ENCODE measurements around the gene STK32A.

Gene STK32A

GRCh38 chr5:147341345-147341744 lies 106.5 kb downstream of the STK32A start:
- Histone ChIP-seq H3K36me3 (ENCODE audit: control insufficient read depth, low read length) (no peaks in the 10 kb centered on the region), H3K4me2 (ENCODE audit: low read length) (no peak overlapping the region), H4K20me1 (ENCODE audit: control insufficient read depth, insufficient read depth, low read depth, low read length) (no peaks in the 10 kb centered on the region), H3F3A (ENCODE audit: control insufficient read depth, insufficient read depth) (no peaks in the 10 kb centered on the region), H3K4me3 (ENCODE audit: low read length) (no peak overlapping the region), H3K4me1 (ENCODE audit: control insufficient read depth, low read length) (no peaks in the 10 kb centered on the region), H3K79me2 (ENCODE audit: control insufficient read depth, low read length) (no peaks in the 10 kb centered on the region), H3K9me2 (replicated peaks; ENCODE audit: control insufficient read depth, low read length) (no peaks in the 10 kb centered on the region), H3K27me3 (ENCODE audit: control insufficient read depth, low read length) (0 out of 2 replicates have a peak, but pooled peaks cover 2% of the 10 kb centered on the region), H3K9me3 (ENCODE audit: control insufficient read depth, insufficient read depth, low read length) (no peaks in the 10 kb centered on the region), H3K27ac (ENCODE audit: low read depth, low read length) (no peak overlapping the region)
- TF ChIP-seq, protein P1, sequence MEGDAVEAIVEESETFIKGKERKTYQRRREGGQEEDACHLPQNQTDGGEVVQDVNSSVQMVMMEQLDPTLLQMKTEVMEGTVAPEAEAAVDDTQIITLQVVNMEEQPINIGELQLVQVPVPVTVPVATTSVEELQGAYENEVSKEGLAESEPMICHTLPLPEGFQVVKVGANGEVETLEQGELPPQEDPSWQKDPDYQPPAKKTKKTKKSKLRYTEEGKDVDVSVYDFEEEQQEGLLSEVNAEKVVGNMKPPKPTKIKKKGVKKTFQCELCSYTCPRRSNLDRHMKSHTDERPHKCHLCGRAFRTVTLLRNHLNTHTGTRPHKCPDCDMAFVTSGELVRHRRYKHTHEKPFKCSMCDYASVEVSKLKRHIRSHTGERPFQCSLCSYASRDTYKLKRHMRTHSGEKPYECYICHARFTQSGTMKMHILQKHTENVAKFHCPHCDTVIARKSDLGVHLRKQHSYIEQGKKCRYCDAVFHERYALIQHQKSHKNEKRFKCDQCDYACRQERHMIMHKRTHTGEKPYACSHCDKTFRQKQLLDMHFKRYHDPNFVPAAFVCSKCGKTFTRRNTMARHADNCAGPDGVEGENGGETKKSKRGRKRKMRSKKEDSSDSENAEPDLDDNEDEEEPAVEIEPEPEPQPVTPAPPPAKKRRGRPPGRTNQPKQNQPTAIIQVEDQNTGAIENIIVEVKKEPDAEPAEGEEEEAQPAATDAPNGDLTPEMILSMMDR (IDR thresholded peaks at IDR 0.05; ENCODE audit: low read depth, low read length, poor library complexity, severe bottlenecking) = no peak
- no peak for TF ChIP-seq EZH2phosphoT487 (IDR thresholded peaks at IDR 0.05; ENCODE audit: borderline replicate concordance, low read length)

- Histone ChIP-seq H3K4me2 (ENCODE audit: low read length) (no peak overlapping the region), H3K9me2 (replicated peaks; ENCODE audit: control insufficient read depth, low read length) (no peaks in the 10 kb centered on the region), H3K4me1 (ENCODE audit: control insufficient read depth, low read length) (no peaks in the 10 kb centered on the region), H4K20me1 (ENCODE audit: control insufficient read depth, insufficient read depth, low read depth, low read length) (no peaks in the 10 kb centered on the region), H3K36me3 (ENCODE audit: control insufficient read depth, low read length) (no peaks in the 10 kb centered on the region), H3K27ac (ENCODE audit: low read depth, low read length) (no peak overlapping the region), H3K4me3 (ENCODE audit: low read length) (no peak overlapping the region), H3F3A (ENCODE audit: control insufficient read depth, insufficient read depth) (no peaks in the 10 kb centered on the region), H3K9me3 (ENCODE audit: control insufficient read depth, insufficient read depth, low read length) (no peaks in the 10 kb centered on the region), H3K79me2 (ENCODE audit: control insufficient read depth, low read length) (no peaks in the 10 kb centered on the region), H3K27me3 (ENCODE audit: control insufficient read depth, low read length) (0 out of 2 replicates have a peak, but pooled peaks cover 2% of the 10 kb centered on the region)
- TF ChIP-seq EZH2phosphoT487 (IDR thresholded peaks at IDR 0.05; ENCODE audit: borderline replicate concordance, low read length) = no peak
Observed at GRCh38 chr5:147344861-147345260, 110.0 kb downstream of the STK32A start.

DNA sequence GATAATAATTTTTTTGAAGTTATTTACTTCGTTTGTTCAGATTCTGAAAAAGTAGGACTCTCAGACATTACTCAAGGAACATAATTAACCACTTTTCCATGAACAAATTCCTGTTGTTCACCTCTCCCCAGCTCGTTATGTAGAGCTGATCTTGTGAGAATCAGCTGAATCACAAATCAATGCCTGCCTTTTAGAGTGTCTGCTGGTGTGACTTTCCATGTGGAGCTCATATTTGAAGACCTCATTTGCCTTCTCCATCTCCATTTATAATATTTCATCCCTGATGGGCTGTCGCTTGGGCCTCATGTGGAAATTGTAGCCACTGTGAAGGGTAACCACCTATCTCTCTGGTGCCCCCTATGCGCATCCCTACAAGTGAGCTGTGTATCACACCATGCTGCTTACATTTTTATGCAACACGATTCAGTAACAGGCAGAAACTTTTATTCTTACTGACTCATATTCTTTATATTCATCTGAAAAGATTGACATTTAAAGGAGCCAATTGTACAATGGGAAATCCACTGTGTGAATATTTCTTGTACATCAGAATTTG lies 111.3 kb downstream of the STK32A start:
- no peaks in the 10 kb centered on the region for H3K9me2 ChIP-seq (replicated peaks; ENCODE audit: control insufficient read depth, low read length)
- no peak overlapping the region for H3K4me2 ChIP-seq (ENCODE audit: low read length)

DNA sequence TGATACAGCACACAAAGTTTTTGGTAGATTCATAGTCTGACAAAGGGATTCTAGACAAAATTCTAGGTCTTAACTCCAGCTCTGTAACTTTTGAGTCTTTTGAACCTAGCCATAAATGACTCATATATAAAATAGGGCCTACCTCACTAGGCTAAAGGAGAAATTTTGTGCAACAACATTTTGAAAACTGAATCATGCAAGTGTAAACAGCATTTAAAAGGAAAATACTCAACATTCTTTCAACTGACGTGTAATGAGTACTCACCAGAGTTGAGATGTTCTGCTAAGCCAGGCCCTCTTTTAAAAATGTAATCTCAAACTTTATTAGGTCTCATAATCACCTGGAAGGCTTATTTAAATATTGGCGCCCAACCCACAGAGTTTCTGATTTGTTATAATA lies 113.2 kb downstream of the STK32A start:
- Histone ChIP-seq H3K9me2 (replicated peaks; ENCODE audit: control insufficient read depth, low read length) (no peaks in the 10 kb centered on the region), H4K20me1 (ENCODE audit: control insufficient read depth, insufficient read depth, low read depth, low read length) (no peaks in the 10 kb centered on the region), H3K27ac (ENCODE audit: low read depth, low read length) (no peak overlapping the region), H3K79me2 (ENCODE audit: control insufficient read depth, low read length) (no peaks in the 10 kb centered on the region), H3K4me2 (ENCODE audit: low read length) (no peak overlapping the region), H3K4me3 (ENCODE audit: low read length) (no peak overlapping the region), H3K9me3 (ENCODE audit: control insufficient read depth, insufficient read depth, low read length) (no peaks in the 10 kb centered on the region), H3K36me3 (ENCODE audit: control insufficient read depth, low read length) (no peaks in the 10 kb centered on the region), H3F3A (ENCODE audit: control insufficient read depth, insufficient read depth) (no peaks in the 10 kb centered on the region), H3K4me1 (ENCODE audit: control insufficient read depth, low read length) (no peaks in the 10 kb centered on the region), H3K27me3 (ENCODE audit: control insufficient read depth, low read length) (no peaks in the 10 kb centered on the region)
- TF ChIP-seq, protein P1 (IDR thresholded peaks at IDR 0.05; ENCODE audit: low read depth, low read length, poor library complexity, severe bottlenecking) = no peak
- no peak for TF ChIP-seq EZH2phosphoT487 (IDR thresholded peaks at IDR 0.05; ENCODE audit: borderline replicate concordance, low read length)

More for the DNA sequence above, 111.3 kb downstream of the STK32A start:
- no peak overlapping the region for H3K4me3 ChIP-seq (ENCODE audit: low read length)
- no peaks in the 10 kb centered on the region for H3K4me1 ChIP-seq (ENCODE audit: control insufficient read depth, low read length)
- no peaks in the 10 kb centered on the region for H4K20me1 ChIP-seq (ENCODE audit: control insufficient read depth, insufficient read depth, low read depth, low read length)
- H3K9me3 ChIP-seq (ENCODE audit: control insufficient read depth, insufficient read depth, low read length) = no peaks in the 10 kb centered on the region
- no peak overlapping the region for H3K27ac ChIP-seq (ENCODE audit: low read depth, low read length)
- 0 out of 2 replicates have a peak, but pooled peaks cover 2% of the 10 kb centered on the region for H3K27me3 ChIP-seq (ENCODE audit: control insufficient read depth, low read length)
- no peaks in the 10 kb centered on the region for H3K79me2 ChIP-seq (ENCODE audit: control insufficient read depth, low read length)
- no peak for TF ChIP-seq EZH2phosphoT487 (IDR thresholded peaks at IDR 0.05; ENCODE audit: borderline replicate concordance, low read length)
- TF ChIP-seq, protein P1 (IDR thresholded peaks at IDR 0.05; ENCODE audit: low read depth, low read length, poor library complexity, severe bottlenecking) = no peak
- H3F3A ChIP-seq (ENCODE audit: control insufficient read depth, insufficient read depth) = no peaks in the 10 kb centered on the region
- no peaks in the 10 kb centered on the region for H3K36me3 ChIP-seq (ENCODE audit: control insufficient read depth, low read length)

All from DOHH2 (cell line).